IMR-90 (cell line): ENCODE data around the gene TRAPPC3L. TPM values are rescaled to one million over a fixed set of nuclear protein-coding genes. Genes with fewer than 3 reads are reported as not detected.
A peak's percentile ranks its signal among the peaks of the same experiment; 100 is the strongest.

Experiments used
- ATAC-seq: fragments of 200-7000 bp; cut with Tn5 transposase; 2 replicates; pipeline ENCODE4 v1.9.1; 2020; ENCODE audit warnings: low read depth, mild to moderate bottlenecking, moderate library complexity
- BruUV-seq: library from RNA; stranded (reverse); fragments of 400-500 nt; replicated peaks from 2 replicates; lab custom pipeline; 2021; lab: Mats Ljungman, UMichigan
- CTCF ChIA-PET: fragments of 300-600 bp; formaldehyde crosslinking; extraction: SDS; loops from one replicate; lab custom pipeline; 2021; ENCODE audit warnings: antibody characterized with exemption; lab: Yijun Ruan, JAX
- POLR2A ChIA-PET: fragments of 300-600 bp; sonication (Branson Sonifier 250); formaldehyde crosslinking; loops from one replicate; lab custom pipeline; 2022; ENCODE audit warnings: antibody characterized with exemption; ENCODE audit not compliant: unreplicated experiment; lab: Charles Lee
- DNase-seq: peaks from one replicate; pipeline ENCODE4 v3.0.0; 2013
- H2AFZ ChIP-seq: replicated peaks from 2 replicates; pipeline ENCODE3; 2013; ENCODE audit warnings: low read length, mild to moderate bottlenecking; ENCODE audit not compliant: poor library complexity
- H2AK5ac ChIP-seq: 2 replicates; pipeline ENCODE4 v1.6.1; 2013; ENCODE audit warnings: low read depth, low read length, inconsistent platforms
- H2AK9ac ChIP-seq: replicated peaks from 2 replicates; pipeline ENCODE3; 2013; ENCODE audit warnings: mild to moderate bottlenecking, low read depth, low read length, moderate library complexity; ENCODE audit not compliant: poor library complexity
- H2BK120ac ChIP-seq: 2 replicates; pipeline ENCODE4 v1.6.1; 2013; ENCODE audit warnings: low read depth, low read length, inconsistent platforms
- H2BK15ac ChIP-seq: 3 replicates; pipeline ENCODE4 v1.6.1; 2013; ENCODE audit warnings: low read depth, low read length, inconsistent platforms
- H2BK20ac ChIP-seq: 2 replicates; pipeline ENCODE4 v1.6.1; 2013; ENCODE audit warnings: low read depth, mild to moderate bottlenecking, inconsistent platforms, low read length, moderate library complexity
- H2BK5ac ChIP-seq: 2 replicates; pipeline ENCODE4 v1.6.1; 2013; ENCODE audit warnings: mild to moderate bottlenecking, low read depth, low read length, inconsistent platforms; ENCODE audit not compliant: poor library complexity, severe bottlenecking
- H3K14ac ChIP-seq: replicated peaks from 2 replicates; pipeline ENCODE4 v1.6.1; 2013; ENCODE audit warnings: low read depth, low read length, inconsistent platforms
- H3K18ac ChIP-seq: 2 replicates; pipeline ENCODE4 v1.6.1; 2013; ENCODE audit warnings: low read depth, low read length, control low read depth
- H3K23ac ChIP-seq: 2 replicates; pipeline ENCODE4 v1.6.1; 2013; ENCODE audit warnings: low read depth, low read length, inconsistent platforms
- H3K27ac ChIP-seq: 2 replicates; pipeline ENCODE4 v1.5.1; 2013; ENCODE audit warnings: mild to moderate bottlenecking, control low read depth, low read length; ENCODE audit not compliant: insufficient read depth
- H3K27me3 ChIP-seq: 2 replicates; pipeline ENCODE4 v1.6.1; 2013; ENCODE audit warnings: low read length; ENCODE audit not compliant: control insufficient read depth, insufficient read depth
- H3K36me3 ChIP-seq: 2 replicates; pipeline ENCODE4 v1.6.1; 2013; ENCODE audit warnings: low read length, mixed read lengths; ENCODE audit not compliant: control insufficient read depth, insufficient read depth
- H3K4ac ChIP-seq: 2 replicates; pipeline ENCODE4 v1.6.1; 2013; ENCODE audit warnings: low read depth, low read length, inconsistent platforms
- H3K4me1 ChIP-seq: 2 replicates; pipeline ENCODE4 v1.6.1; 2013; ENCODE audit warnings: low read length, mixed read lengths; ENCODE audit not compliant: control insufficient read depth, insufficient read depth
- H3K4me2 ChIP-seq: 2 replicates; pipeline ENCODE4 v1.6.1; 2013; ENCODE audit warnings: low read depth, mild to moderate bottlenecking, control low read depth, low read length, moderate library complexity
- H3K4me3 ChIP-seq: 2 replicates; pipeline ENCODE4 v1.5.1; 2013; ENCODE audit warnings: low read depth, mild to moderate bottlenecking, control low read depth, low read length, moderate library complexity; ENCODE audit not compliant: insufficient read depth
- H3K56ac ChIP-seq: 2 replicates; pipeline ENCODE4 v1.6.1; 2013; ENCODE audit warnings: low read length, inconsistent platforms; ENCODE audit not compliant: insufficient read depth; ENCODE audit errors: extremely low read depth
- H3K79me1 ChIP-seq, 2 experiments: 2 replicates each; pipeline ENCODE4 v1.6.1; 2013; ENCODE audit warnings: low read length in 2 of 2, inconsistent platforms in 1 of 2, low read depth in 1 of 2
- H3K9ac ChIP-seq: 2 replicates; pipeline ENCODE4 v1.6.1; 2013; ENCODE audit warnings: low read depth, low read length, control low read depth
- H3K9me1 ChIP-seq: 2 replicates; pipeline ENCODE4 v1.6.1; 2013; ENCODE audit warnings: low read length, inconsistent platforms; ENCODE audit not compliant: insufficient read depth
- H3K9me3 ChIP-seq: 2 replicates; pipeline ENCODE4 v1.6.1; 2013; ENCODE audit warnings: low read length; ENCODE audit not compliant: control insufficient read depth, insufficient read depth
- H4K20me1 ChIP-seq: 2 replicates; pipeline ENCODE4 v1.6.1; 2013; ENCODE audit warnings: low read length, inconsistent platforms; ENCODE audit not compliant: insufficient read depth
- H4K5ac ChIP-seq: 2 replicates; pipeline ENCODE4 v1.6.1; 2013; ENCODE audit warnings: mild to moderate bottlenecking, low read depth, low read length, control low read depth
- H4K8ac ChIP-seq, 2 experiments: 2 replicates each; pipeline ENCODE4 v1.6.1; 2013; ENCODE audit warnings: low read depth in 2 of 2, low read length in 2 of 2, control low read depth in 1 of 2, inconsistent platforms in 1 of 2
- H4K91ac ChIP-seq: 2 replicates; pipeline ENCODE4 v1.6.1; 2013; ENCODE audit warnings: low read depth, low read length, inconsistent platforms; ENCODE audit not compliant: insufficient read depth
- RAD21 ChIP-seq: IDR thresholded peaks from 2 replicates; pipeline ENCODE4 v1.6.1; 2012; ENCODE audit warnings: low read length, improper control_type of control experiment
- RCOR1 ChIP-seq: IDR thresholded peaks from 2 replicates; pipeline ENCODE4 v1.6.1; 2012; ENCODE audit warnings: mild to moderate bottlenecking, low read length, improper control_type of control experiment; ENCODE audit not compliant: insufficient replicate concordance
- RFX5 ChIP-seq: IDR thresholded peaks from 2 replicates; pipeline ENCODE4 v1.8.0; 2012; ENCODE audit warnings: low read depth, mild to moderate bottlenecking, low read length, moderate library complexity
- SMC3 ChIP-seq: fragments of 150-350 bp; IDR thresholded peaks from 2 replicates; pipeline ENCODE4 v1.6.1; 2016; ENCODE audit warnings: low read depth, mild to moderate bottlenecking, antibody characterized with exemption, low read length, moderate library complexity
- WGBS, 2 experiments: methylation state at CpG; one replicate each; pipeline versions ENCODE4 v1.1.5 to v1.1.7; 2013; ENCODE audit warnings: missing lambda C conversion rate in 2 of 2; ENCODE audit not compliant: insufficient read length in 1 of 2; ENCODE audit errors: extremely low coverage in 2 of 2; 5-methylcytosine and 5-hydroxymethylcytosine counted together
- dilution Hi-C: fragments of 300-500 bp; cut with HindIII; formaldehyde crosslinking; loops from one replicate; pipeline ENCODE4 v1.14.3; 2018; ENCODE audit warnings: low sequenced_read_pairs; ENCODE audit not compliant: unreplicated experiment
- in situ Hi-C: fragments of 300-500 bp; cut with MboI; formaldehyde crosslinking; loops from 3 replicates; pipeline ENCODE4 v1.14.3; 2019; ENCODE audit warnings: low sequenced_read_pairs, inconsistent platforms, mixed read lengths
- intact Hi-C: fragments of 100-400 bp; cut with micrococcal nuclease; formaldehyde crosslinking; loops from 2 replicates; pipeline ENCODE4 v1.10.0; 2022
- polyA plus RNA-seq, 3 experiments: library from polyadenylated mRNA; depleted of rRNA; stranded (reverse); fragments of >200 nt; gene quantifications; 2 replicates each; pipeline ENCODE4 v1.2.3, GENCODE V29; 2012; ENCODE audit warnings: low replicate concordance in 1 of 3
- total RNA-seq: library from RNA; depleted of rRNA; stranded (reverse); fragments of >200 nt; gene quantifications from 2 replicates; pipeline ENCODE4 v1.2.3, GENCODE V29; 2012
- TF ChIP-seq, protein P1 (sequence below): conservative IDR thresholded peaks from 2 replicates; pipeline ENCODE4 v1.5.1; 2012; ENCODE audit warnings: mild to moderate bottlenecking, low read depth, low read length, improper control_type of control experiment

TRAPPC3L gene
- total and polyA plus RNA-seq, 2 of the 4 experiments (the other 2 are of a cell fraction), result 0.03 TPM; not detected in 1

DNA sequence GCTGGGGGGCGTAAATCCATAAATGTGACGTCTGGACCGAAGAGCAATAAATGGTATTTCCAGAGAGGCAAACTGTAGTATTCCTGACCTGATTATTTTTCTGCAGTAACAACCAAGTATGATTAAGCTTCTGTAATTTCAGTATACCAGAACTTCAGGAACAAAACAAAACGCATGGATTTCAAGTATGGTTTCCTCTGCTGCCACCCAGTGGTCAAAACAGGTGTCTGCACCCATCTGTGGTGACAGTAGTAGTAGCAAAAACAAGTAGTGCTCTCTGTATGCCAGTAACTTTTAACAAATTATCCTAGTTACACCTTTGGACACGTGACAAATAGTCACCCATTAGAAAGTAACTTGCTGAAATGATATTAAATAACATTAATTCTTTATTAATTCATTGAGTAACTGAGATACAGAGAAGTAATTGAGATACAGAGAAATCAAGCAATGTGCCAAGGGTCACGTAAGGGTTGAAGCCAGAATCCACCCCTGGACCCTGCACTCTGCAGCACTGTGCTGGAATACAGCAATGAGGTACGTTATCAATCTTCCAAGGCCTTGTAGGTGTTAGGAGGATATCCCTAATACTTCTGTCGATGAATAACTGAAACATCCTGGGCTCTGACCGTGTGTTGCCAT is 16.0 kb upstream of the TRAPPC3L start:
- WGBS, 2 experiments, result 90% methylated on average over 2 of the region's 9 CpGs; no CpG with 5 or more reads in 1 of the 2 experiments
- no peaks in the 10 kb centered on the region for H3K27me3 ChIP-seq
- H4K20me1 ChIP-seq, result no peaks in the 10 kb centered on the region
- no peak overlapping the region for H3K4me2 ChIP-seq
- intact Hi-C loops, result loop anchor here (1.0 to 5.0 kb wide), 7 partner anchors 25 to 345 kb away; partner anchors contain the start of gene TSPYL1
- no peak overlapping the region for H4K5ac ChIP-seq
- in situ Hi-C loops, result loop anchor here (5.0 kb wide), 1 partner anchor 294 kb away; no protein-coding TSS in a partner anchor
- dilution Hi-C loops, result no loop called here
- peak overlapping the region; percentile 26 for H2BK120ac ChIP-seq
- no TSS peak for BruUV-seq
- no peak overlapping the region for H3K27ac ChIP-seq
- H3K4ac ChIP-seq, result peak overlapping the region; percentile 6; the same call in 1 of the 2 replicates
- peaks cover 3% of the 10 kb centered on the region; the same call in 1 of the 2 replicates for H3K9me1 ChIP-seq
- no peak overlapping the region for H3K56ac ChIP-seq
- H3K4me1 ChIP-seq, result peaks cover 10% of the 10 kb centered on the region
- peak overlapping the region; percentile 82; the same call in 2 of the 3 replicates for H2BK15ac ChIP-seq
- no peak overlapping the region for H2BK5ac ChIP-seq
- CTCF ChIA-PET, result interaction anchor here (0.5 to 4.3 kb wide), 21 partner anchors 9 to 439 kb away, joined by 3 to 22 read pairs (median 5); partner anchors contain the start of genes CALHM5, RWDD1, TRAPPC3L and TSPYL1
- H2AFZ ChIP-seq, result peak overlapping the region; percentile 17
- H3K9me3 ChIP-seq, result no peaks in the 10 kb centered on the region
- DNase-seq, result peak; percentile 75
- POLR2A ChIA-PET, result interaction anchor here (1.0 kb wide), 1 partner anchor 27 kb away, joined by 3 read pairs; no protein-coding TSS in a partner anchor
- no peak overlapping the region for H3K14ac ChIP-seq
- H3K23ac ChIP-seq, result no peak overlapping the region
- no peak overlapping the region for H3K4me3 ChIP-seq
- peak overlapping the region; percentile 42 for H2BK20ac ChIP-seq
- no peak overlapping the region for H4K91ac ChIP-seq
- peak; percentile 88 for TF ChIP-seq RAD21
- peak; percentile 86 for TF ChIP-seq SMC3
- TF ChIP-seq, protein P1, sequence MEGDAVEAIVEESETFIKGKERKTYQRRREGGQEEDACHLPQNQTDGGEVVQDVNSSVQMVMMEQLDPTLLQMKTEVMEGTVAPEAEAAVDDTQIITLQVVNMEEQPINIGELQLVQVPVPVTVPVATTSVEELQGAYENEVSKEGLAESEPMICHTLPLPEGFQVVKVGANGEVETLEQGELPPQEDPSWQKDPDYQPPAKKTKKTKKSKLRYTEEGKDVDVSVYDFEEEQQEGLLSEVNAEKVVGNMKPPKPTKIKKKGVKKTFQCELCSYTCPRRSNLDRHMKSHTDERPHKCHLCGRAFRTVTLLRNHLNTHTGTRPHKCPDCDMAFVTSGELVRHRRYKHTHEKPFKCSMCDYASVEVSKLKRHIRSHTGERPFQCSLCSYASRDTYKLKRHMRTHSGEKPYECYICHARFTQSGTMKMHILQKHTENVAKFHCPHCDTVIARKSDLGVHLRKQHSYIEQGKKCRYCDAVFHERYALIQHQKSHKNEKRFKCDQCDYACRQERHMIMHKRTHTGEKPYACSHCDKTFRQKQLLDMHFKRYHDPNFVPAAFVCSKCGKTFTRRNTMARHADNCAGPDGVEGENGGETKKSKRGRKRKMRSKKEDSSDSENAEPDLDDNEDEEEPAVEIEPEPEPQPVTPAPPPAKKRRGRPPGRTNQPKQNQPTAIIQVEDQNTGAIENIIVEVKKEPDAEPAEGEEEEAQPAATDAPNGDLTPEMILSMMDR, result peak; percentile 89
- TF ChIP-seq RFX5, result no peak
- TF ChIP-seq RCOR1, result no peak
- ATAC-seq, result peak; percentile 72
- no peak overlapping the region for H3K18ac ChIP-seq
- no peak overlapping the region for H3K9ac ChIP-seq
- H3K79me1 ChIP-seq, result no peaks in the 10 kb centered on the region
- peak overlapping the region; percentile 38; the same call in 1 of the 2 replicates for H2AK5ac ChIP-seq
- peak overlapping the region in 1 of 2 experiments; percentile 49; a peak in 1 of 4 replicates for H4K8ac ChIP-seq
- no peak overlapping the region for H2AK9ac ChIP-seq
- H3K36me3 ChIP-seq, result no peaks in the 10 kb centered on the region
